Spleen (tissue), 7 donors: ENCODE results near the gene CDK14.

Experiments used
- POLR2A ChIP-seq, 3 donors: fragments of 450-650 bp; IDR thresholded peaks; one replicate each; pipeline ENCODE4 v1.5.1; 2017; ENCODE audit warnings: antibody characterized with exemption in 3 of 3, mild to moderate bottlenecking in 1 of 3
- POLR2AphosphoS5 ChIP-seq, 3 donors: sonication (generic); formaldehyde crosslinking; IDR thresholded peaks; one replicate each; pipeline ENCODE4 v1.5.1; 2017; ENCODE audit warnings: antibody characterized with exemption in 3 of 3
- TF ChIP-seq, protein P1 (sequence below), 11 experiments: fragments of 200-600 bp in 7 of 11; fragments of 450-650 bp in 4 of 11; sonication (generic) in 4 of 11; IDR thresholded peaks in 8 of 11; conservative IDR thresholded peaks in 3 of 11; 1 replicate in 7 of 11; 2 replicates in 4 of 11; pipeline versions ENCODE4 v1.4.0 to v1.8.0; 2016 to 2021; ENCODE audit warnings: antibody characterized with exemption in 11 of 11, inconsistent platforms in 4 of 11, mild to moderate bottlenecking in 1 of 11
- donor health status: DM: no; HTN: no; CAD: no; lungs with moderate emphysema.
- donor health status: DM: no; HTN: no; CAD: no.
- donor health status: DM: no; HTN: no; CAD: no.

DNA sequence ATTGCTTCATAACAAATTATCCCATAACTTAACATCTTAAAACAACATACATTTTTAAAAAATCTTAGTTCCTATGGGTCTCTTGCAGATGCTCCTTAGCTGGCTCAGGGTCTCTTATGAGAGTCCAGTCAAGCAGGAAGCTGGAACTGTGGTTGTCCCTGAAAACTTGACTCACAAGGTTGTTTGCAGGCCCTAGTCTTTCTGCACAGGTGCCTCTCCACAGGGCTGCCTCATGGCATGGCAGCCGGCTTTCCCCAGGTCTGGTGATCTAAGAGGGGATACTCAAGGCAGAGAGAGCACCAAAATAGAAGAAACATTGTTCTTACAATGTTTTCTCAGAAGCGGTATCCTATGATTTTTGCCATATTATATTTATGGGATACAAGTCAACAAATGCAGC, 127.1 kb downstream of the CDK14 start:
- TF ChIP-seq POLR2A (IDR thresholded peaks at IDR 0.05) (no peak), POLR2AphosphoS5 (IDR thresholded peaks at IDR 0.05) (no peak)
- TF ChIP-seq, protein P1, sequence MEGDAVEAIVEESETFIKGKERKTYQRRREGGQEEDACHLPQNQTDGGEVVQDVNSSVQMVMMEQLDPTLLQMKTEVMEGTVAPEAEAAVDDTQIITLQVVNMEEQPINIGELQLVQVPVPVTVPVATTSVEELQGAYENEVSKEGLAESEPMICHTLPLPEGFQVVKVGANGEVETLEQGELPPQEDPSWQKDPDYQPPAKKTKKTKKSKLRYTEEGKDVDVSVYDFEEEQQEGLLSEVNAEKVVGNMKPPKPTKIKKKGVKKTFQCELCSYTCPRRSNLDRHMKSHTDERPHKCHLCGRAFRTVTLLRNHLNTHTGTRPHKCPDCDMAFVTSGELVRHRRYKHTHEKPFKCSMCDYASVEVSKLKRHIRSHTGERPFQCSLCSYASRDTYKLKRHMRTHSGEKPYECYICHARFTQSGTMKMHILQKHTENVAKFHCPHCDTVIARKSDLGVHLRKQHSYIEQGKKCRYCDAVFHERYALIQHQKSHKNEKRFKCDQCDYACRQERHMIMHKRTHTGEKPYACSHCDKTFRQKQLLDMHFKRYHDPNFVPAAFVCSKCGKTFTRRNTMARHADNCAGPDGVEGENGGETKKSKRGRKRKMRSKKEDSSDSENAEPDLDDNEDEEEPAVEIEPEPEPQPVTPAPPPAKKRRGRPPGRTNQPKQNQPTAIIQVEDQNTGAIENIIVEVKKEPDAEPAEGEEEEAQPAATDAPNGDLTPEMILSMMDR (IDR thresholded peaks at IDR 0.05 in 8 of 11, conservative IDR thresholded peaks at IDR 0.05 in 3 of 11): no peak
